B cell (primary cell): ENCODE measurements around the gene ZNF398.

Source experiments
- EZH2 ChIP-seq: IDR thresholded peaks from 2 replicates; pipeline ENCODE4 v1.6.1; 2012; ENCODE audit warnings: borderline replicate concordance, low read depth, mild to moderate bottlenecking, moderate library complexity, low read length; ENCODE audit not compliant: insufficient read depth, poor library complexity, severe bottlenecking
- TF ChIP-seq, protein P1 (sequence below): fragments of 200-600 bp; IDR thresholded peaks from one replicate; pipeline ENCODE4 v1.8.0; 2022; ENCODE audit warnings: antibody characterized with exemption, mild to moderate bottlenecking

DNA sequence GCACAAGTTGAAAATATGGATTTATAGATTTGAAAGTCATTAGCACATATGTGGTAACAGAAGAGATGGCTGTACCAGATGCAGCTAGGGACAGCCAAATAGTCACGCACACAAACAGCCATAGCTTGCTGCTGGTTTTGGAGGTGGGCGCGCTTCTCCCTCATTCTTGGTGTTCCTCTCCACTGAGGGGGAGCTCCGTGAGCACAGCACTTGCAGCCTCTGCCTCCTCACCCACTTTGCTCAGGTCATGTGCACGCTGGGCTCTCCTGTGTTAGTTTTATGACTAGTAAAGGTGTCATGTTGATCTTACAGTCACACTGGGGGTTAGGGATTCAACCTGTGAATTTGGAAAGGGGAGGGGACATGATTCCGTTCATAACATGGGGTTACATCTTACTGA, 48.2 kb upstream of the ZNF398 start:
- TF ChIP-seq, protein P1, sequence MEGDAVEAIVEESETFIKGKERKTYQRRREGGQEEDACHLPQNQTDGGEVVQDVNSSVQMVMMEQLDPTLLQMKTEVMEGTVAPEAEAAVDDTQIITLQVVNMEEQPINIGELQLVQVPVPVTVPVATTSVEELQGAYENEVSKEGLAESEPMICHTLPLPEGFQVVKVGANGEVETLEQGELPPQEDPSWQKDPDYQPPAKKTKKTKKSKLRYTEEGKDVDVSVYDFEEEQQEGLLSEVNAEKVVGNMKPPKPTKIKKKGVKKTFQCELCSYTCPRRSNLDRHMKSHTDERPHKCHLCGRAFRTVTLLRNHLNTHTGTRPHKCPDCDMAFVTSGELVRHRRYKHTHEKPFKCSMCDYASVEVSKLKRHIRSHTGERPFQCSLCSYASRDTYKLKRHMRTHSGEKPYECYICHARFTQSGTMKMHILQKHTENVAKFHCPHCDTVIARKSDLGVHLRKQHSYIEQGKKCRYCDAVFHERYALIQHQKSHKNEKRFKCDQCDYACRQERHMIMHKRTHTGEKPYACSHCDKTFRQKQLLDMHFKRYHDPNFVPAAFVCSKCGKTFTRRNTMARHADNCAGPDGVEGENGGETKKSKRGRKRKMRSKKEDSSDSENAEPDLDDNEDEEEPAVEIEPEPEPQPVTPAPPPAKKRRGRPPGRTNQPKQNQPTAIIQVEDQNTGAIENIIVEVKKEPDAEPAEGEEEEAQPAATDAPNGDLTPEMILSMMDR, result no peak
- TF ChIP-seq EZH2, result no peak
